Fibroblast of skin of back (primary cell): ENCODE data around the gene PROZ.

Source experiments
- DNase-seq: peaks from one replicate; pipeline ENCODE4 v3.0.0-alpha.2; 2013

Gene PROZ

GRCh38 chr13:113141601-113141970, 16.9 kb upstream of the PROZ start:
- DNase-seq = no peak

GRCh38 chr13:113142876-113143275, 15.6 kb upstream of the PROZ start:
- DNase-seq = no peak

- no peak for DNase-seq
Measured at GRCh38 chr13:113143466-113144254, 14.8 kb upstream of the PROZ start.

- no peak for DNase-seq
Measured at GRCh38 chr13:113144255-113144629, 14.2 kb upstream of the PROZ start.

GRCh38 chr13:113145496-113145895, 13.0 kb upstream of the PROZ start:
- DNase-seq = no peak

- no peak for DNase-seq
Measured at GRCh38 chr13:113145911-113146598, 12.4 kb upstream of the PROZ start.

- no peak for DNase-seq
Measured at GRCh38 chr13:113146750-113147149, 11.7 kb upstream of the PROZ start.

GRCh38 chr13:113147206-113147605, 11.2 kb upstream of the PROZ start:
- DNase-seq = no peak

- no peak for DNase-seq
Measured at GRCh38 chr13:113148407-113148806, 10.0 kb upstream of the PROZ start.

- no peak for DNase-seq
Measured at GRCh38 chr13:113148940-113149503, 9.4 kb upstream of the PROZ start.

- no peak for DNase-seq
Measured at GRCh38 chr13:113149711-113150549, 8.5 kb upstream of the PROZ start.

- DNase-seq = no peak
Measured at GRCh38 chr13:113150550-113151365, 7.7 kb upstream of the PROZ start.

GRCh38 chr13:113151745-113152690, 6.4 kb upstream of the PROZ start:
- DNase-seq = peak; percentile 66

- DNase-seq = no peak
Measured at GRCh38 chr13:113152691-113152983, 5.8 kb upstream of the PROZ start.

- DNase-seq = no peak
Measured at GRCh38 chr13:113152984-113153809, 5.3 kb upstream of the PROZ start.

GRCh38 chr13:113153810-113154748, 4.4 kb upstream of the PROZ start:
- peak; percentile 73 for DNase-seq

GRCh38 chr13:113155201-113155600, 3.2 kb upstream of the PROZ start:
- DNase-seq = no peak

- no peak for DNase-seq
Measured at GRCh38 chr13:113155982-113156655, 2.3 kb upstream of the PROZ start.
